Endothelial cell of umbilical vein (primary cell): Measurements from ENCODE around the gene MRPL21. TPM values are rescaled to one million over a fixed set of nuclear protein-coding genes. Genes with fewer than 3 reads are reported as not detected.

Experiments used
- BruUV-seq: library from RNA; stranded (reverse); fragments of 400-500 nt; replicated peaks from 2 replicates; lab custom pipeline; 2021; lab: Mats Ljungman, UMichigan
- CTCF ChIA-PET: fragments of 300-600, 350-600 bp; sonication (Branson Sonifier 250); formaldehyde crosslinking; loops from one replicate; lab custom pipeline; 2021; ENCODE audit warnings: antibody characterized with exemption, inconsistent platforms; lab: Charles Lee
- POLR2A ChIA-PET: fragments of 300-600, 350-600 bp; sonication (Branson Sonifier 250); formaldehyde crosslinking; loops from one replicate; lab custom pipeline; 2021; ENCODE audit warnings: antibody characterized with exemption, inconsistent platforms; lab: Charles Lee
- DNase-seq: peaks from one replicate; pipeline ENCODE4 v3.0.0-alpha.2; 2011; ENCODE audit warnings: low read depth, low spot score
- FAIRE-seq: peaks from 2 replicates; lab custom pipeline; 2011; peaks lifted over from hg19 to GRCh38; lab: Jason Lieb, UNC
- H2AFZ ChIP-seq: 2 replicates; pipeline ENCODE4 v1.6.0; 2012; ENCODE audit warnings: low read depth, low read length, control low read depth, inconsistent platforms
- H3K27ac ChIP-seq: 2 replicates; pipeline ENCODE4 v1.5.1; 2011; ENCODE audit warnings: low read depth, mild to moderate bottlenecking, control low read depth, low read length, moderate library complexity; ENCODE audit not compliant: insufficient read depth
- H3K27me3 ChIP-seq, 2 experiments: 2 replicates each; pipeline versions ENCODE4 v1.6.0 to v1.6.1; 2011; ENCODE audit warnings: low read length in 2 of 2, mixed read lengths in 1 of 2; ENCODE audit not compliant: control insufficient read depth in 2 of 2, insufficient read depth in 2 of 2
- H3K36me3 ChIP-seq, 2 experiments: 2 replicates in 1 of 2; 3 replicates in 1 of 2; pipeline ENCODE4 v1.5.1; 2011; ENCODE audit warnings: low read length in 2 of 2, mild to moderate bottlenecking in 1 of 2, moderate library complexity in 1 of 2; ENCODE audit not compliant: control insufficient read depth in 2 of 2, insufficient read depth in 2 of 2; ENCODE audit errors: extremely low read depth in 1 of 2
- H3K4me1 ChIP-seq: 3 replicates; pipeline ENCODE4 v1.5.1; 2011; ENCODE audit warnings: mild to moderate bottlenecking, low read length; ENCODE audit not compliant: control insufficient read depth, insufficient read depth; ENCODE audit errors: extremely low read depth
- H3K4me2 ChIP-seq: 2 replicates; pipeline ENCODE4 v1.6.1; 2011; ENCODE audit warnings: low read length, control low read depth, mixed read lengths; ENCODE audit not compliant: insufficient read depth
- H3K4me3 ChIP-seq, 3 experiments: fragments of 200-600 bp in 1 of 3; sonication (generic), shearing (Covaris generic) in 1 of 3; replicated peaks in 1 of 3; 2 replicates each; pipeline ENCODE4 v1.5.1; 2011 to 2016; ENCODE audit warnings: control low read depth in 3 of 3, low read length in 3 of 3, mild to moderate bottlenecking in 2 of 3, inconsistent platforms in 1 of 3, low read depth in 1 of 3, moderate library complexity in 1 of 3; ENCODE audit not compliant: insufficient read depth in 1 of 3
- H3K79me2 ChIP-seq: 2 replicates; pipeline ENCODE4 v1.6.0; 2012; ENCODE audit warnings: low read length, inconsistent platforms; ENCODE audit not compliant: control insufficient read depth, insufficient read depth
- H3K9ac ChIP-seq: replicated peaks from 2 replicates; pipeline ENCODE3; 2011; ENCODE audit warnings: low read length, control low read depth; ENCODE audit not compliant: insufficient read depth; ENCODE audit errors: extremely low read depth
- H3K9me1 ChIP-seq: replicated peaks from 3 replicates; pipeline ENCODE4 v1.6.0; 2011; ENCODE audit warnings: mild to moderate bottlenecking, low read length; ENCODE audit not compliant: control insufficient read depth, insufficient read depth; ENCODE audit errors: extremely low read depth
- H3K9me3 ChIP-seq: replicated peaks from 2 replicates; pipeline ENCODE4 v1.5.1; 2012; ENCODE audit warnings: low read length, inconsistent platforms; ENCODE audit not compliant: control insufficient read depth, insufficient read depth
- H4K20me1 ChIP-seq: replicated peaks from 2 replicates; pipeline ENCODE3; 2011; ENCODE audit warnings: mild to moderate bottlenecking, low read length; ENCODE audit not compliant: control insufficient read depth, insufficient read depth; ENCODE audit errors: extremely low read depth
- EZH2 ChIP-seq: IDR thresholded peaks from 2 replicates; pipeline ENCODE4 v1.6.1; 2012; ENCODE audit warnings: borderline replicate concordance, low read depth, mild to moderate bottlenecking, moderate library complexity, low read length, inconsistent platforms; ENCODE audit not compliant: severe bottlenecking
- GATA2 ChIP-seq: IDR thresholded peaks from 2 replicates; pipeline ENCODE4 v1.7.0; 2011; ENCODE audit warnings: low read depth, mild to moderate bottlenecking, moderate library complexity, mixed read lengths, low read length; ENCODE audit not compliant: insufficient read length, insufficient read depth
- JUN ChIP-seq: IDR thresholded peaks from 2 replicates; pipeline ENCODE4 v1.6.1; 2011; ENCODE audit warnings: borderline replicate concordance, low read depth; ENCODE audit not compliant: insufficient read length, insufficient read depth
- POLR2A ChIP-seq: IDR thresholded peaks from 2 replicates; pipeline ENCODE4 v1.6.1; 2012; ENCODE audit warnings: low read depth, mild to moderate bottlenecking, control low read depth, low read length
- POLR2AphosphoS5 ChIP-seq: IDR thresholded peaks from 2 replicates; pipeline ENCODE4 v1.6.1; 2012; ENCODE audit warnings: low read depth, mild to moderate bottlenecking, control low read depth, low read length, moderate library complexity; ENCODE audit not compliant: insufficient read depth
- dilution Hi-C: fragments of 300-500 bp; cut with MboI; formaldehyde crosslinking; loops from one replicate; pipeline ENCODE4 v1.15.0; 2019; ENCODE audit warnings: low sequenced_read_pairs; ENCODE audit not compliant: extremely low pct_ligation_motif_present
- intact Hi-C: fragments of 100-400 bp; cut with micrococcal nuclease; formaldehyde crosslinking; loops from one replicate; pipeline ENCODE4 v1.10.0; 2022
- polyA plus RNA-seq, 4 experiments: library from polyadenylated mRNA; depleted of rRNA in 3 of 4; stranded (reverse) in 3 of 4; unstranded in 1 of 4; fragments of >200 nt; gene quantifications; 2 replicates each; pipeline versions ENCODE4 v1.2.1 to v1.2.3, GENCODE V29; 2011 to 2012; ENCODE audit warnings: missing spikeins in 1 of 4
- total RNA-seq: library from RNA; stranded (reverse); gene quantifications from 2 replicates; pipeline ENCODE4 v1.2.3, GENCODE V29; 2021
- TF ChIP-seq, protein P1 (sequence below), 2 donors: IDR thresholded peaks; 1 replicate in 1 of 2; 2 replicates in 1 of 2; pipeline ENCODE4 v1.5.1; 2011; ENCODE audit warnings: low read length in 2 of 2, mild to moderate bottlenecking in 2 of 2, moderate library complexity in 2 of 2, control low read depth in 1 of 2, inconsistent platforms in 1 of 2, low read depth in 1 of 2; ENCODE audit not compliant: insufficient read depth in 1 of 2; ENCODE audit errors: extremely low read depth in 1 of 2

Gene MRPL21
- total and polyA plus RNA-seq, 2 donors (not counting 3 experiments of a cell fraction or from before 2014, with no cell fraction given): 52.2 to 65.5 TPM

GRCh38 chr11:68904248-68904847 is 716 bp upstream of the MRPL21 start:
- CTCF ChIA-PET: no interaction called here
- intact Hi-C loops: loop anchor here (10.0 kb wide), 1 partner anchor 180 kb away; no protein-coding TSS in a partner anchor
- POLR2A ChIA-PET: no interaction called here

More at GRCh38 chr11:68904248-68904847, 716 bp upstream of the MRPL21 start:
- Histone ChIP-seq H2AFZ (peak overlapping the region; percentile 73), H3K27ac (peak overlapping the region; percentile 40), H3K27me3 (no peaks in the 10 kb centered on the region), H3K4me2 (peak overlapping the region; percentile 71), H3K9me1 (no peaks in the 10 kb centered on the region), H3K9me3 (no peaks in the 10 kb centered on the region), H3K36me3 (peaks cover 0 to 9% of the 10 kb centered on the region in 2 experiments), H3K9ac (peak overlapping the region; percentile 76), H3K4me1 (peaks cover 14% of the 10 kb centered on the region), H3K4me3 (peak overlapping the region; percentile 41 to 94 (median 81)), H3K79me2 (peaks cover 48% of the 10 kb centered on the region), H4K20me1 (no peaks in the 10 kb centered on the region)
- peak; percentile 62 for DNase-seq
- TF ChIP-seq EZH2 (no peak), POLR2A (no peak), JUN (no peak), POLR2AphosphoS5 (no peak), GATA2 (no peak)
- TF ChIP-seq, protein P1, sequence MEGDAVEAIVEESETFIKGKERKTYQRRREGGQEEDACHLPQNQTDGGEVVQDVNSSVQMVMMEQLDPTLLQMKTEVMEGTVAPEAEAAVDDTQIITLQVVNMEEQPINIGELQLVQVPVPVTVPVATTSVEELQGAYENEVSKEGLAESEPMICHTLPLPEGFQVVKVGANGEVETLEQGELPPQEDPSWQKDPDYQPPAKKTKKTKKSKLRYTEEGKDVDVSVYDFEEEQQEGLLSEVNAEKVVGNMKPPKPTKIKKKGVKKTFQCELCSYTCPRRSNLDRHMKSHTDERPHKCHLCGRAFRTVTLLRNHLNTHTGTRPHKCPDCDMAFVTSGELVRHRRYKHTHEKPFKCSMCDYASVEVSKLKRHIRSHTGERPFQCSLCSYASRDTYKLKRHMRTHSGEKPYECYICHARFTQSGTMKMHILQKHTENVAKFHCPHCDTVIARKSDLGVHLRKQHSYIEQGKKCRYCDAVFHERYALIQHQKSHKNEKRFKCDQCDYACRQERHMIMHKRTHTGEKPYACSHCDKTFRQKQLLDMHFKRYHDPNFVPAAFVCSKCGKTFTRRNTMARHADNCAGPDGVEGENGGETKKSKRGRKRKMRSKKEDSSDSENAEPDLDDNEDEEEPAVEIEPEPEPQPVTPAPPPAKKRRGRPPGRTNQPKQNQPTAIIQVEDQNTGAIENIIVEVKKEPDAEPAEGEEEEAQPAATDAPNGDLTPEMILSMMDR (IDR thresholded peaks at IDR 0.05; ENCODE audit: extremely low read depth in 1 of 2, insufficient read depth in 1 of 2, low read depth in 1 of 2, low read length in 2 of 2): no peak
- dilution Hi-C loops: no loop called here
- no peak for FAIRE-seq
- no TSS peak for BruUV-seq
